DND-41 (cell line): ENCODE data around the gene RBM22.

Source experiments
- ATAC-seq: fragments of 200-7000 bp; cut with Tn5 transposase; 3 replicates; pipeline ENCODE4 v1.9.1; 2021; ENCODE audit warnings: low read depth; ENCODE audit not compliant: insufficient read depth
- DNase-seq: peaks from one replicate; pipeline ENCODE4 v3.0.0-alpha.2; 2020
- H2AFZ ChIP-seq: 2 replicates; pipeline ENCODE4 v1.6.0; 2012; ENCODE audit warnings: low read depth, low read length
- H3K27ac ChIP-seq: 2 replicates; pipeline ENCODE4 v1.5.1; 2012; ENCODE audit warnings: low read length, inconsistent platforms
- H3K27me3 ChIP-seq: fragments of 200-600 bp; sonication (generic); 2 replicates; pipeline ENCODE4 v1.6.0; 2012; ENCODE audit warnings: low read length, mild to moderate bottlenecking, inconsistent platforms; ENCODE audit not compliant: insufficient read depth, poor library complexity
- H3K36me3 ChIP-seq: 2 replicates; pipeline ENCODE4 v1.5.1; 2012; ENCODE audit warnings: low read length, inconsistent platforms; ENCODE audit not compliant: insufficient read depth
- H3K4me1 ChIP-seq: 2 replicates; pipeline ENCODE4 v1.5.1; 2012; ENCODE audit warnings: mild to moderate bottlenecking, low read length; ENCODE audit not compliant: insufficient read depth
- H3K4me2 ChIP-seq: 2 replicates; pipeline ENCODE4 v1.6.0; 2012; ENCODE audit warnings: mild to moderate bottlenecking, moderate library complexity, low read length, inconsistent platforms; ENCODE audit not compliant: insufficient read depth
- H3K4me3 ChIP-seq, 2 experiments: fragments of 200-600 bp in 1 of 2; shearing (Covaris generic) in 1 of 2; 2 replicates each; pipeline ENCODE4 v1.5.1; 2012 to 2016; ENCODE audit warnings: inconsistent platforms in 2 of 2, low read length in 2 of 2, mild to moderate bottlenecking in 2 of 2, low read depth in 1 of 2, moderate library complexity in 1 of 2
- H3K79me2 ChIP-seq: 2 replicates; pipeline ENCODE4 v1.6.0; 2012; ENCODE audit warnings: low read length, inconsistent platforms; ENCODE audit not compliant: insufficient read depth
- H3K9ac ChIP-seq: 2 replicates; pipeline ENCODE4 v1.6.0; 2012; ENCODE audit warnings: low read depth, mild to moderate bottlenecking, inconsistent platforms, low read length, moderate library complexity
- H3K9me3 ChIP-seq: 2 replicates; pipeline ENCODE4 v1.5.1; 2012; ENCODE audit warnings: low read length, moderate library complexity, mild to moderate bottlenecking, inconsistent platforms; ENCODE audit not compliant: insufficient read depth, severe bottlenecking
- H4K20me1 ChIP-seq: 2 replicates; pipeline ENCODE4 v1.6.0; 2012; ENCODE audit warnings: low read length; ENCODE audit not compliant: insufficient read depth
- EZH2 ChIP-seq: IDR thresholded peaks from 3 replicates; pipeline ENCODE4 v1.6.1; 2012; ENCODE audit warnings: borderline replicate concordance, low read depth, mild to moderate bottlenecking, moderate library complexity, low read length, inconsistent platforms; ENCODE audit not compliant: severe bottlenecking
- TF ChIP-seq, protein P1 (sequence below): IDR thresholded peaks from 2 replicates; pipeline ENCODE4 v1.5.1; 2012; ENCODE audit warnings: borderline replicate concordance, low read length, moderate library complexity, mild to moderate bottlenecking; ENCODE audit not compliant: poor library complexity, severe bottlenecking; ENCODE audit errors: extremely low read depth

RBM22 gene

DNA sequence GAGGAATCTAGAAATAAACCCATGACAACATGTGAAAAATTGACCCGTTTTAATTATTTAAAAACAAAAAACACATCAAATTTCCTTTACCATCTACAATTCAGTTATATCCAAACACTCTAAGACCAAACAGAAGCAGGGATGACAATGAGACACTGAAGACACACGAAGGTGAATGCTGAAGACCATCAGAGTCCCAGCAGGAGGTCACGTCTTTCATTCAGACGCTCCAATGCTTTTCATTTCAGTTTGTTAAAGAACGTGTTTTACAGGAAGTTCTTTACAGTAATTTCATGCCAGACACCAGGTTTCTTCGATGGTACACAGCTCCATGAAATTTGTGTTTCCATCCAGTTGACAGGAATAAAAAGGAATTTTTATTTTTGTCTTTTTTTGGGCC is 10.1 kb downstream of the RBM22 start:
- H3K27me3 ChIP-seq = no peaks in the 10 kb centered on the region
- DNase-seq (no peak), ATAC-seq (no peak)
- H3K27ac ChIP-seq = no peak overlapping the region
- H3K9ac ChIP-seq = no peak overlapping the region
- TF ChIP-seq EZH2 = no peak
- TF ChIP-seq, protein P1, sequence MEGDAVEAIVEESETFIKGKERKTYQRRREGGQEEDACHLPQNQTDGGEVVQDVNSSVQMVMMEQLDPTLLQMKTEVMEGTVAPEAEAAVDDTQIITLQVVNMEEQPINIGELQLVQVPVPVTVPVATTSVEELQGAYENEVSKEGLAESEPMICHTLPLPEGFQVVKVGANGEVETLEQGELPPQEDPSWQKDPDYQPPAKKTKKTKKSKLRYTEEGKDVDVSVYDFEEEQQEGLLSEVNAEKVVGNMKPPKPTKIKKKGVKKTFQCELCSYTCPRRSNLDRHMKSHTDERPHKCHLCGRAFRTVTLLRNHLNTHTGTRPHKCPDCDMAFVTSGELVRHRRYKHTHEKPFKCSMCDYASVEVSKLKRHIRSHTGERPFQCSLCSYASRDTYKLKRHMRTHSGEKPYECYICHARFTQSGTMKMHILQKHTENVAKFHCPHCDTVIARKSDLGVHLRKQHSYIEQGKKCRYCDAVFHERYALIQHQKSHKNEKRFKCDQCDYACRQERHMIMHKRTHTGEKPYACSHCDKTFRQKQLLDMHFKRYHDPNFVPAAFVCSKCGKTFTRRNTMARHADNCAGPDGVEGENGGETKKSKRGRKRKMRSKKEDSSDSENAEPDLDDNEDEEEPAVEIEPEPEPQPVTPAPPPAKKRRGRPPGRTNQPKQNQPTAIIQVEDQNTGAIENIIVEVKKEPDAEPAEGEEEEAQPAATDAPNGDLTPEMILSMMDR = no peak
- H3K4me2 ChIP-seq = no peak overlapping the region
- no peak overlapping the region for H2AFZ ChIP-seq
- no peaks in the 10 kb centered on the region for H3K9me3 ChIP-seq
- peaks cover 57% of the 10 kb centered on the region for H3K36me3 ChIP-seq
- no peaks in the 10 kb centered on the region for H3K4me1 ChIP-seq
- H3K4me3 ChIP-seq = no peak overlapping the region
- H4K20me1 ChIP-seq = no peaks in the 10 kb centered on the region
- H3K79me2 ChIP-seq = no peaks in the 10 kb centered on the region

DNA sequence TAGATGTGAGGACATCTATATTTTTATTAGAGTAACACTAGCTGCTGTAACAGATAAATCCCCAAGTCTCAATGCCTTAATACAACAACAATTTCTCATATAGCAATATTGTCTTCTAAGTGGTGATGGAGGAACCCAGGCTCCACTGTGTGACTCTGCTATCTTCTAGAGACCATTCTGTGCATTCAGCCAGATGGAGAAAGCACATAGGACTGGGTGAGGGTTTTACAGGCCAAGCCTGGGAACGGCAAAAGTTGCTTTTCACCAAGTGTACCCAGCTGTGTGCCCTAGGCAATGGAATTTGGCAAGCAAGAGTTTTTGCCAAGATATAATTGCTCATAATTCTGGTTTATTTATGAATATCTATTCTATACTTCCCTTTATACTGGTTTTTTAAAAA is 11.7 kb downstream of the RBM22 start:
- Histone ChIP-seq H3K79me2 (no peaks in the 10 kb centered on the region), H2AFZ (no peak overlapping the region), H3K4me2 (no peak overlapping the region), H3K36me3 (peaks cover 40% of the 10 kb centered on the region), H3K9ac (no peak overlapping the region), H3K4me1 (no peaks in the 10 kb centered on the region), H3K4me3 (no peak overlapping the region), H3K27me3 (no peaks in the 10 kb centered on the region), H3K27ac (no peak overlapping the region), H4K20me1 (no peaks in the 10 kb centered on the region), H3K9me3 (no peaks in the 10 kb centered on the region)
- TF ChIP-seq, protein P1 = no peak
- TF ChIP-seq EZH2 = no peak
- DNase-seq (no peak), ATAC-seq (0 out of 3 replicates have a peak, but pooled peaks have one; percentile 40)

DNA sequence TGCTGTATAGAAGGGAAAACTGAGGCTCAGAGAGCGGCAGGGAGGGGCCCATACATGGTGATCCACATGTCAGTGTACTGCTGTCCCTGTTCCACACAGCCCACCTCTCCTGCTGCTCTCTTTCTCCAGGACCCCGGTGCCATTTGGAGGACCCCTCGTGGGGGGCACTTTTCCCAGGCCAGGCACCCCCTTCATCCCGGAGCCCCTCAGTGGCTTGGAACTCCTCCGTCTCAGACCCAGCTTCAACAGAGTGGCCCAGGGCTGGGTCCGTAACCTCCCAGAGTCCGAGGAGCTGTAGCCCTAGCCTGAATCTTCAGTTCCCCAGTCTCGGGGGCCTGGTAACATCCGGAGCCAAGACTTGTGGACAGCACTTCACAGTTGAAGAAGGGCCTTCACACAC is 24.3 kb downstream of the RBM22 start:
- Histone ChIP-seq H3K27ac (no peak overlapping the region), H3K79me2 (no peaks in the 10 kb centered on the region), H3K27me3 (peaks cover 5% of the 10 kb centered on the region), H2AFZ (no peak overlapping the region), H3K4me2 (no peak overlapping the region), H3K9me3 (no peaks in the 10 kb centered on the region), H3K36me3 (no peaks in the 10 kb centered on the region), H4K20me1 (no peaks in the 10 kb centered on the region), H3K9ac (no peak overlapping the region), H3K4me3 (no peak overlapping the region), H3K4me1 (peaks cover 21% of the 10 kb centered on the region)
- ATAC-seq (no peak), DNase-seq (no peak)
- TF ChIP-seq EZH2 = no peak
- TF ChIP-seq, protein P1 = no peak

DNA sequence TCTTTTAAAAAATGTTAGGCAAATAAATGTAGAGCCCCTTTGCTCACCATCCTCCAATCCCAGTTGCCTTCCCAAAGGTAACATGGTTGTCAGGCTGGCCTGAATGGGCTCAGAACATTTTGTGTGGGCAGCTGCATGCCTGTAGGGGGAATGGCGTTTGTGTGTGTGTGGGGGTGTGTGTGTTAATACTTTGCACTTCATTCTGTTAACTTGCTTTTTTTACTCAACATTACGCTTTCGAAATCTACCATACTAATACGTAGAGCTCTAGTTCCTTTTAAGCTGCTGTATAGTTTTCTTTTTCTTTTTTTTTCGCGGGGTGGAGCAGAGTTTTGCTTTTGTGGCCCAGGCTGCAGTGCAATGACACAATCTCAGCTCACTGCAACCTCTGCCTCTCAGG is 25.8 kb downstream of the RBM22 start:
- ATAC-seq = no peak
- H4K20me1 ChIP-seq = no peaks in the 10 kb centered on the region
- H3K4me3 ChIP-seq = no peak overlapping the region
- no peak overlapping the region for H3K27ac ChIP-seq
- H3K9me3 ChIP-seq = no peaks in the 10 kb centered on the region
- no peak overlapping the region for H3K9ac ChIP-seq
- TF ChIP-seq, protein P1 = no peak
- TF ChIP-seq EZH2 = no peak
- no peak for DNase-seq
- H2AFZ ChIP-seq = no peak overlapping the region
- H3K27me3 ChIP-seq = peaks cover 14% of the 10 kb centered on the region
- no peaks in the 10 kb centered on the region for H3K36me3 ChIP-seq
- peaks cover 28% of the 10 kb centered on the region for H3K4me1 ChIP-seq
- H3K79me2 ChIP-seq = no peaks in the 10 kb centered on the region
- H3K4me2 ChIP-seq = no peak overlapping the region
